ENCODE measurements around the gene MRPL37. TPM values are rescaled to one million over a fixed set of nuclear protein-coding genes. Genes with fewer than 3 reads are reported as not detected.

The MRPL37 gene
- total and polyA plus RNA-seq, 9 donors: 45.0 to 70.2 (median 62.8) TPM

DNA sequence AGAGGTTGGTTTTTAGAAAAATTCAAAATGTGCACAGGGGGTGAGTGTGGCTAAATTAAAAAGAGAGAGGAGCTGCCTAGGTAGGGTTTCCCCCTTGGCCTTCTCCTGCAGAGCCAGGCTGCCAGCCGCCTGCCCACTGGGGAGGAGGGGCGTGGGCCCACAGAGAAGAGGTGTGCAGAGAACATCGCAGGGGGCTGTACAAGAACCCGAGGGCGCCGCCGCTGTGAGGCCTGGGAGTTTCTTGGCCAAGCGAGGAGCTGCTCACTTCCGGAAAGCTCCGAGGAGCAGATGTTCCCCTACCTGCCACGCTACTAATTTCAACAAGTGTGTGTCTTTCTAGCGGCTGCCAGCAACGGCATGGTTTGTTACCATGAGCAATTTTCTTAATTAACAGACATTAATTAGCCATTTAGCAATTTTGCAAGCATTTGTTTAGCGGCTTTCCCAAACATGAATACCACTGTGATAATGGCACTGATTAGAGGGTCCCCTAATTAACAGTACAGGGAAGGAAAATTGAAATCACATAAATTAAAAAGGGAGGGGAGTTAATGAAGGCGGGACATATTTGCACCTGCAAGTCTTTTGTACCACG, 59.7 kb downstream of the MRPL37 start:
- 79% methylated on average over 13 of the region's 16 CpGs for WGBS (ENCODE audit: insufficient coverage)
- no peak overlapping the region for H3K27ac ChIP-seq (ENCODE audit: low read length)
- peaks cover 2% of the 10 kb centered on the region for H3K36me3 ChIP-seq (ENCODE audit: control insufficient read depth, insufficient read depth, low read length)
- H3K9me3 ChIP-seq (replicated peaks; ENCODE audit: control insufficient read depth, low read depth, low read length): no peaks in the 10 kb centered on the region
- peaks cover 29% of the 10 kb centered on the region for H3K4me1 ChIP-seq (ENCODE audit: control insufficient read depth, insufficient read depth, low read length)
- DNase-seq: no peak
- no peaks in the 10 kb centered on the region for H3K27me3 ChIP-seq (ENCODE audit: control insufficient read depth, insufficient read depth, low read length)
- no peak overlapping the region for H3K4me3 ChIP-seq (ENCODE audit: low read length)

DNA sequence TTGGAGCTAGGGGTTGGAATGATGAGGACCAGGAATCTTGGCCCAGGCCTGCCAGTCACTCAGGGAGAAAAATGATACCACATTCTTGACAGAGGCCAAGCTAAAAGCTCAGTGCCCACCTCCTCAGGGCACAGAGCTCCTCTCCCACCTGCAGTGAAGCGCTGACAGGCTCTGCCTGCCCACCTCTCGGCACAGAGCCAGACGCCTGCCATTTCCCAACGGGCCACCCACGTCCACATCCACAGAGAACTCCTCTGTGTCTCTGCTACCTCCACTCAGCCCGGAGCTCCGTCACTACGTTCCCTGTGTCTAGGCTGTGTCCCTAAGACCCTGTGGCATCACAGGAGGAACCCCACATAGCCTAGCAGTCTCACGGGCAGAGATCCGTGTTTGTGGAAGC, 60.8 kb downstream of the MRPL37 start:
- H3K27ac ChIP-seq (ENCODE audit: low read length): no peak overlapping the region
- H3K36me3 ChIP-seq (ENCODE audit: control insufficient read depth, insufficient read depth, low read length): peaks cover 2% of the 10 kb centered on the region
- DNase-seq: no peak
- H3K4me1 ChIP-seq (ENCODE audit: control insufficient read depth, insufficient read depth, low read length): peaks cover 29% of the 10 kb centered on the region
- H3K9me3 ChIP-seq (replicated peaks; ENCODE audit: control insufficient read depth, low read depth, low read length): no peaks in the 10 kb centered on the region
- H3K27me3 ChIP-seq (ENCODE audit: control insufficient read depth, insufficient read depth, low read length): no peaks in the 10 kb centered on the region
- no peak overlapping the region for H3K4me3 ChIP-seq (ENCODE audit: low read length)
- 70% methylated on average over 10 of the region's 10 CpGs for WGBS (ENCODE audit: insufficient coverage)

DNA sequence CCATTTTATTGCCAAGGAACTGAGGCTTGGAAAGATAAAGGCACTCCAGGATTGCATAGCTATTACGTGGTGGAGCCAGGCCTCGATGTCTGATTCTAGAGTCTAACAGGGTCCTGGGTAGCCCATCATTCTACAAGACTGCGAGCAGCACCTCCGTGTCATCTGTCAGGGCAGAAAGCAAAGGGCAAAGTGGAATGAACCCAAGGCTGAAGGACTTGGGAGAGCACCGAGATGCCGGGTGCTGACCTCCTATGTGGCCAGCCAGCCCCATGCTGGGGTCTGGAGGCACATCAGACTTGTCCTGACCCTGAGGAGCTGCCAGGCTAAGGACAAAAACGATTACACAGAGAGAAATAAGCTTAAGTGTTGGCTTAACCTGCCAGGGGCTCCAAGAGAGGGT, 62.3 kb downstream of the MRPL37 start:
- Histone ChIP-seq H3K9me3 (replicated peaks; ENCODE audit: control insufficient read depth, low read depth, low read length) (no peaks in the 10 kb centered on the region), H3K4me1 (ENCODE audit: control insufficient read depth, insufficient read depth, low read length) (peaks cover 29% of the 10 kb centered on the region), H3K27ac (ENCODE audit: low read length) (no peak overlapping the region), H3K27me3 (ENCODE audit: control insufficient read depth, insufficient read depth, low read length) (no peaks in the 10 kb centered on the region), H3K4me3 (ENCODE audit: low read length) (no peak overlapping the region), H3K36me3 (ENCODE audit: control insufficient read depth, insufficient read depth, low read length) (peaks cover 9% of the 10 kb centered on the region)
- no peak for DNase-seq
- 95% methylated on average over 6 of the region's 7 CpGs for WGBS (ENCODE audit: insufficient coverage)

DNA sequence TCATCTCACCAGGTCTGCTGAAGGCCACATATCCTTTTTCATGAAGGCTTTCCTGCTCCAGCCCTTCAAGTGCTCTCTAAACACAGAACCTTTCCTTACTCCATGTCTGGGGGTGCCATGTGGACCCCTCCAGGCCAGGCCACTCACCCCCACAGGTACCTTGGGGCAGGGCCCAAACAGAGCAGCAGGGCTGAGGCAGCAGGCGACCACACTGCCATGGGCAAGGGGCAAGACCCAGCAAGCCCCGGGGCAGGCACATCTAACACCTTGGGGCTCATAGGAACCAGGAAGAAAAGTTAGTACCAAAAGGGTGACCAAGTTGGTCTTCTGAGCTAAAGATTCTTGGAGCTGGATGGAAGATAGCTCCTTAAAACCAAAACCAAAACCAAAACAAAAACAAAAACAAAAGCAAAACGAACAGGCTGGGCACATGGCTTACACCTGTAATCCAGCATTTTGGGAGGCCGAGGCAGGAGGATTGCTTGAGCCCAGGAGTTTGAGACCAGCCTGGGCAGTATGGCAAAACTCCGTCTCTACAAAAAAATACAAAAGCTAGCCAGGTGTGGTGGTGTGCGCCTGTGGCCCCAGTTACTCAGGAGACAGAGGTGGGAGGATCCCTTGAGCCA, 63.7 kb downstream of the MRPL37 start:
- Histone ChIP-seq H3K4me1 (ENCODE audit: control insufficient read depth, insufficient read depth, low read length) (peaks cover 38% of the 10 kb centered on the region), H3K27me3 (ENCODE audit: control insufficient read depth, insufficient read depth, low read length) (no peaks in the 10 kb centered on the region), H3K9me3 (replicated peaks; ENCODE audit: control insufficient read depth, low read depth, low read length) (no peaks in the 10 kb centered on the region), H3K36me3 (ENCODE audit: control insufficient read depth, insufficient read depth, low read length) (peaks cover 9% of the 10 kb centered on the region), H3K27ac (ENCODE audit: low read length) (peak overlapping the region; percentile 47), H3K4me3 (ENCODE audit: low read length) (no peak overlapping the region)
- 86% methylated on average over 4 of the region's 6 CpGs for WGBS (ENCODE audit: insufficient coverage)
- DNase-seq: no peak

DNA sequence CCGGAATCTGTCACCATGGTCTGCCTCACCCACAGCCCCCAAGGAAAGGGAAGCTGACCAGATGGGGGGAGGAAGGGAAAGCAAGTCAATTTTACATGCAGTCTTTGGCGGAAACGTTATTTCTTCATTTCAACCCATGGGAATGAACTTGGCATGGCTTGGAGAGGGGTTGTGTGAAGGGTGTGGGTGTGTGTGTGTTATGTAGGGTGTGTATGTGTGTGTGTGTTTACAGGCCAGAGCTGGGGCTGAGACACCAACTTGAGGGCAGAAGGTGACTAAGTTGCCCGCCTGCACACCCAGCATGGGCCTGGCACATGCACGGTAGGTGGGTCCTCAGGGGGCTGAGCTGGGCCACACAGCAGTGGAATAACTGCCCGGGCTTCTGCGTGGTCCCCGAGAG, 65.2 kb downstream of the MRPL37 start:
- H3K4me3 ChIP-seq (ENCODE audit: low read length): no peak overlapping the region
- no peak overlapping the region for H3K27ac ChIP-seq (ENCODE audit: low read length)
- 62% methylated on average over 8 of the region's 8 CpGs for WGBS (ENCODE audit: insufficient coverage)
- peaks cover 49% of the 10 kb centered on the region for H3K4me1 ChIP-seq (ENCODE audit: control insufficient read depth, insufficient read depth, low read length)
- peaks cover 9% of the 10 kb centered on the region for H3K36me3 ChIP-seq (ENCODE audit: control insufficient read depth, insufficient read depth, low read length)
- H3K27me3 ChIP-seq (ENCODE audit: control insufficient read depth, insufficient read depth, low read length): no peaks in the 10 kb centered on the region
- no peaks in the 10 kb centered on the region for H3K9me3 ChIP-seq (replicated peaks; ENCODE audit: control insufficient read depth, low read depth, low read length)
- DNase-seq: no peak

DNA sequence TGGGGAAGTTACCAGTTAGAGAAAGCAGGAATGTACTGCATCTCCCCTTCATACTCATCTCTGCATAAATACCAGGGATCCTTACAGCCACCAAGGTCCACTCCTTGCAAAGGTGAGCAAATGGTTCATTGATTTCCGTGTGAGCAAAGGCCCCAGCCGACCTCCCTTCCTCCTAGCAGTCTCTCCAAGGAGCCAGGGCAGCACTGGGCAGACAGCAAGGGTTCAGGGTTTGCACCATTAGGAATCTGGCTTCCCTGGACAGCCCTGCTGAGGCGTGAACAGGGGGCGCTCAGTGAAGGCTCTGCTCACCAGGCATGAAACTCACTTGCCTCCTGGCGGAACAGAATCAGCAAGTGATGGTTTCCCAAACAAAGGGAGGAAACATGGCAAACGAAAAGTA, 65.7 kb downstream of the MRPL37 start:
- Histone ChIP-seq H3K9me3 (replicated peaks; ENCODE audit: control insufficient read depth, low read depth, low read length) (no peaks in the 10 kb centered on the region), H3K27me3 (ENCODE audit: control insufficient read depth, insufficient read depth, low read length) (no peaks in the 10 kb centered on the region), H3K27ac (ENCODE audit: low read length) (no peak overlapping the region), H3K36me3 (ENCODE audit: control insufficient read depth, insufficient read depth, low read length) (peaks cover 9% of the 10 kb centered on the region), H3K4me1 (ENCODE audit: control insufficient read depth, insufficient read depth, low read length) (peaks cover 45% of the 10 kb centered on the region), H3K4me3 (ENCODE audit: low read length) (no peak overlapping the region)
- WGBS (ENCODE audit: insufficient coverage): 76% methylated on average over 6 of the region's 6 CpGs
- no peak for DNase-seq

DNA sequence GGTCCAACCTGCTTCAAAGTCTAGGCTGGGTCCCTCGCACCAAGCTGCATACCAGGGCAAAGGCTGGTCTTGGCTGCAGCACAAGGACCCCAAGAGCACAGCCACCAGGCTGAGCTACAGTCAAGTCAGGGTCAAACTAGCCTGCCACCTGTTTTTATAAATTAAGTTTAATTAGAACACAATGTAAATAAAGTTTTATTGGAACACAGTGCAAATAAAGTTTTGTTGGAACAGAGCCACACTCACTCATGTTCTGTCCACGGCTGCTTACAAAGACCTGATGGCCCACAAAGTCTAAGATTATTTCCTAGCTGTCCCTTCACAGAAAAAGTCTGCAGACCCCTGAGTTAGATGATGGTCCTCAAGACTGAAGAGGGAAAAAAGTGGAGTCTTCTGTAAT, 66.2 kb downstream of the MRPL37 start:
- WGBS (ENCODE audit: insufficient coverage): no CpG with 5 or more reads among the region's 2 CpGs
- no peak overlapping the region for H3K4me3 ChIP-seq (ENCODE audit: low read length)
- no peak for DNase-seq
- peaks cover 47% of the 10 kb centered on the region for H3K4me1 ChIP-seq (ENCODE audit: control insufficient read depth, insufficient read depth, low read length)
- H3K9me3 ChIP-seq (replicated peaks; ENCODE audit: control insufficient read depth, low read depth, low read length): no peaks in the 10 kb centered on the region
- H3K27ac ChIP-seq (ENCODE audit: low read length): no peak overlapping the region
- H3K36me3 ChIP-seq (ENCODE audit: control insufficient read depth, insufficient read depth, low read length): peaks cover 9% of the 10 kb centered on the region
- no peaks in the 10 kb centered on the region for H3K27me3 ChIP-seq (ENCODE audit: control insufficient read depth, insufficient read depth, low read length)

DNA sequence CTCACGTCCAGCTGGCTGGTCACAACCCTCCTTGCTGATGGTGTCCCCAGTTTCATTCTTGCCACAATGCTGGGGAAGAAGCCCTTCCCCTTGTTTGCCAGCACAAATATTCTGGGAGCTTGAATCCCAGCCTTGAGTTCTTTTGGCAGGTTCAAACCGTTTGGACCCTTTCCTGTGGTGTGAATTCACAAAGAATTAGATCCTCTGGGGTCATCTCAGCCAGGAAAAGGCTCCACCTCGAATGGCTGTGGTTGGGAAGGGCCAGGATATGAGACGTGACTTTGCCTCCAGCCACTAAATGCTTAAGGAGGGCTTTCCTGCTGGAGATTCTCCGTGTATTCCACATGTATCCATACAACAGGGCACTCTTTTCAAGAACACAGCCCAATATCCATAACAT, 66.9 kb downstream of the MRPL37 start:
- no peak overlapping the region for H3K27ac ChIP-seq (ENCODE audit: low read length)
- peaks cover 7% of the 10 kb centered on the region for H3K36me3 ChIP-seq (ENCODE audit: control insufficient read depth, insufficient read depth, low read length)
- H3K4me1 ChIP-seq (ENCODE audit: control insufficient read depth, insufficient read depth, low read length): peaks cover 54% of the 10 kb centered on the region
- no peaks in the 10 kb centered on the region for H3K9me3 ChIP-seq (replicated peaks; ENCODE audit: control insufficient read depth, low read depth, low read length)
- peak; percentile 62 for DNase-seq
- no peaks in the 10 kb centered on the region for H3K27me3 ChIP-seq (ENCODE audit: control insufficient read depth, insufficient read depth, low read length)
- no peak overlapping the region for H3K4me3 ChIP-seq (ENCODE audit: low read length)
- 32% methylated on average over 4 of the region's 5 CpGs for WGBS (ENCODE audit: insufficient coverage)

Other genes starting within 250 kb of the MRPL37 start
- not detected for gene LDLRAD1, start 182.0 kb upstream of the MRPL37 start, total RNA-seq
- under 1 TPM in 1 of 8 donors, not detected in 7; 0.30 TPM for gene LDLRAD1, start 182.0 kb upstream of the MRPL37 start, polyA plus RNA-seq (ENCODE audit: insufficient read depth in 1 of 8, insufficient read length in 8 of 8, low replicate concordance in 1 of 8)
- 196 TPM for gene TMEM59, start 147.0 kb upstream of the MRPL37 start, total RNA-seq
- gene TMEM59, start 147.0 kb upstream of the MRPL37 start, polyA plus RNA-seq (ENCODE audit: insufficient read depth in 1 of 8, insufficient read length in 8 of 8, low replicate concordance in 1 of 8): 100 to 1,000 TPM; 127 to 183 (median 151) TPM
- gene TCEANC2, start 146.6 kb upstream of the MRPL37 start, total RNA-seq: 5.0 TPM
- 1 to 10 TPM; 4.0 to 6.2 (median 4.8) TPM for gene TCEANC2, start 146.6 kb upstream of the MRPL37 start, polyA plus RNA-seq (ENCODE audit: insufficient read depth in 1 of 8, insufficient read length in 8 of 8, low replicate concordance in 1 of 8)
- gene CDCP2, start 47.2 kb upstream of the MRPL37 start, total RNA-seq: not detected
- under 1 TPM in 2 of 8 donors, not detected in 6; 0.13 to 0.16 TPM for gene CDCP2, start 47.2 kb upstream of the MRPL37 start, polyA plus RNA-seq (ENCODE audit: insufficient read depth in 1 of 8, insufficient read length in 8 of 8, low replicate concordance in 1 of 8)
- gene CYB5RL, start 137 bp upstream of the MRPL37 start, total RNA-seq: 5.6 TPM
- 1 to 10 TPM; 4.5 to 8.0 (median 5.5) TPM for gene CYB5RL, start 137 bp upstream of the MRPL37 start, polyA plus RNA-seq (ENCODE audit: insufficient read depth in 1 of 8, insufficient read length in 8 of 8, low replicate concordance in 1 of 8)
- 14.9 TPM for gene SSBP3, start 206.2 kb downstream of the MRPL37 start, total RNA-seq
- gene SSBP3, start 206.2 kb downstream of the MRPL37 start, polyA plus RNA-seq (ENCODE audit: insufficient read depth in 1 of 8, insufficient read length in 8 of 8, low replicate concordance in 1 of 8): 10 to 100 TPM; 47.0 to 63.8 (median 54.4) TPM

All from muscle of leg (tissue), 11 donors.